Mammary epithelial cell (primary cell): ENCODE data around the gene UBA5.

ENCODE experiments used
- EZH2 ChIP-seq: IDR thresholded peaks from 2 replicates; pipeline ENCODE4 v1.6.1; 2012; ENCODE audit warnings: low read length, inconsistent platforms, borderline replicate concordance
- TF ChIP-seq, protein P1 (sequence below), 2 donors: IDR thresholded peaks in 1 of 2; conservative IDR thresholded peaks in 1 of 2; 2 replicates each; pipeline ENCODE4 v1.5.1; 2011 to 2012; ENCODE audit warnings: inconsistent platforms in 2 of 2, low read length in 2 of 2, mild to moderate bottlenecking in 2 of 2, control low read depth in 1 of 2, low read depth in 1 of 2; ENCODE audit not compliant: insufficient read depth in 1 of 2; ENCODE audit errors: extremely low read depth in 1 of 2

DNA sequence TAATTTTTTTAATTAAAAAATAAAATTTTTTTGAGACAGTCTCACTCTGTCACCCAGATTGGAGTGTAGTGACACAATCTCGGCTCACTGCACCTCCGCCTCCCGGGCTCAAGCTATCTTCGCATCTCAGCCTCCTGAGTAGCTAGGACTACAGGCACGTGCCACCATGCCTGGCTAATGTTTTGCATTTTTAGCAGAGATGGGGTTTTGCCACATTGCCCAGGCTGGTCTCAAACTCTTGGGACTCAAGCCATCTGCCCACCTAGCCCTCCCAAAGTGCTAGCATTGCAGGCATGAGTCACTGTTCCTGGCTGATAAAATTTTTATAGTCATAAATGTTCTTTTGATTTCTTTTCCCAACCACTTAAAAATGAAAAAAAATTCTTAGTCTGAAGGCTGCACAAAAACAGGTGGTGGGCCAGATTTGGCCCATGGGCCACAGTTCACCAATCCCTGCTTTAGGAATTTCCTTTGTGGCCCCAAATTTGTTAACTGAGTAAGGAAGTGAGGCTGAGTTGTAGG lies 9.2 kb downstream of the UBA5 start:
- TF ChIP-seq, protein P1, sequence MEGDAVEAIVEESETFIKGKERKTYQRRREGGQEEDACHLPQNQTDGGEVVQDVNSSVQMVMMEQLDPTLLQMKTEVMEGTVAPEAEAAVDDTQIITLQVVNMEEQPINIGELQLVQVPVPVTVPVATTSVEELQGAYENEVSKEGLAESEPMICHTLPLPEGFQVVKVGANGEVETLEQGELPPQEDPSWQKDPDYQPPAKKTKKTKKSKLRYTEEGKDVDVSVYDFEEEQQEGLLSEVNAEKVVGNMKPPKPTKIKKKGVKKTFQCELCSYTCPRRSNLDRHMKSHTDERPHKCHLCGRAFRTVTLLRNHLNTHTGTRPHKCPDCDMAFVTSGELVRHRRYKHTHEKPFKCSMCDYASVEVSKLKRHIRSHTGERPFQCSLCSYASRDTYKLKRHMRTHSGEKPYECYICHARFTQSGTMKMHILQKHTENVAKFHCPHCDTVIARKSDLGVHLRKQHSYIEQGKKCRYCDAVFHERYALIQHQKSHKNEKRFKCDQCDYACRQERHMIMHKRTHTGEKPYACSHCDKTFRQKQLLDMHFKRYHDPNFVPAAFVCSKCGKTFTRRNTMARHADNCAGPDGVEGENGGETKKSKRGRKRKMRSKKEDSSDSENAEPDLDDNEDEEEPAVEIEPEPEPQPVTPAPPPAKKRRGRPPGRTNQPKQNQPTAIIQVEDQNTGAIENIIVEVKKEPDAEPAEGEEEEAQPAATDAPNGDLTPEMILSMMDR (conservative IDR thresholded peaks at IDR 0.05 in 1 of 2, IDR thresholded peaks at IDR 0.05 in 1 of 2; ENCODE audit: extremely low read depth in 1 of 2, insufficient read depth in 1 of 2, low read depth in 1 of 2, low read length in 2 of 2): no peak
- TF ChIP-seq EZH2: no peak
